Measurements from ENCODE around the gene DHRS11. TPM values are rescaled to one million over a fixed set of nuclear protein-coding genes. Genes with fewer than 3 reads are reported as not detected.

DHRS11 gene, protein sequence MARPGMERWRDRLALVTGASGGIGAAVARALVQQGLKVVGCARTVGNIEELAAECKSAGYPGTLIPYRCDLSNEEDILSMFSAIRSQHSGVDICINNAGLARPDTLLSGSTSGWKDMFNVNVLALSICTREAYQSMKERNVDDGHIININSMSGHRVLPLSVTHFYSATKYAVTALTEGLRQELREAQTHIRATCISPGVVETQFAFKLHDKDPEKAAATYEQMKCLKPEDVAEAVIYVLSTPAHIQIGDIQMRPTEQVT
- 10 to 100 TPM in 3 of 6 experiments, 1 to 10 TPM in 3; 5.1 to 13.6 (median 9.3) TPM for total RNA-seq
- long read RNA-seq, full-length matches to known transcripts = 4 of 4 reads
- long read RNA-seq, partial matches to known transcripts = 0 of 4 reads
- long read RNA-seq, other reads (novel, unspliced or antisense) = 0 of 4 reads

DNA sequence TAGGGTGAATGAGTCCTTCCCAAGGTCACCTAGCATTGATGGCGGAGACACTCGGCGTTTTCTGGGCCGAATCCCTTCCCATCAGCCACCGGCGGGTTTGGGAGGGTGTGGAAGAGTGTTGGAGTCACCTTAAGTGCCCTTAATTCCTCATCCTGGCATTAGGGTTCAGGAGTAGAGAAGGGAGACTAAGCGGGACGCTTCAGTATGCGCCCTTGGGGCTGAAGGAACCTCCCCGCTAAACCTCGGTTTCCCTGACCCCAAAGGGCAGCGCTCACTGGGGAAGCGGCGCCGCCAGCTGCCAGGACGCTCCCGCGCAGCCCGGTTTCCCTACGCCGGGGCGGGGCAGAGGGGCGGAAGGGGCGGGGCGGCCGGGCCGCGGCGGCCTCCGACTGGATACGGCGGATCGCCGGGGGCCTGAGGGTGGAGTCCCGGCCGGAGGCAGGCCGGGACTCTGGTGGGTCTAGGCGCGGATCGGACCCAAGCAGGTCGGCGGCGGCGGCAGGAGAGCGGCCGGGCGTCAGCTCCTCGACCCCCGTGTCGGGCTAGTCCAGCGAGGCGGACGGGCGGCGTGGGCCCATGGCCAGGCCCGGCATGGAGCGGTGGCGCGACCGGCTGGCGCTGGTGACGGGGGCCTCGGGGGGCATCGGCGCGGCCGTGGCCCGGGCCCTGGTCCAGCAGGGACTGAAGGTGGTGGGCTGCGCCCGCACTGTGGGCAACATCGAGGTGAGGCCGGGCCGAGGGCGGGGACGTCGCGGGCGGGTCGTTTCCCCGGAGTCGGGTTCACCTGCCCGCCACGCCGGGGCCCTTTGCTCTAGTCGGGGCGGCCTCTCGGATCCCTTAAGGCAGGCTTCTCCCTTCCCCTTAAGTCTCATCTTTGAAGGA is at the start of gene DHRS11:
Gene DHRS11 (plus strand): TSS at position 446 of the 882 bp plus-strand sequence. CDS start 131 bp downstream, at position 577.
- peaks cover 0 to 25% (median 14%) of the 10 kb centered on the region in 4 donors for H3K36me3 ChIP-seq
- ATAC-seq (peak; percentile 95 to 98 (median 98)), DNase-seq (peak; percentile 90)
- intact Hi-C loops (cut with DNase I) = loop anchor here (10.0 kb wide), 2 partner anchors 47 to 57 kb away; partner anchors contain the start of genes GGNBP2 (in 1 of the 2), MYO19 (in 1 of the 2) and PIGW (in 1 of the 2)
- TF ChIP-seq POLR2A (IDR thresholded peaks at IDR 0.05) = peak; percentile 29
- TF ChIP-seq, protein P1, sequence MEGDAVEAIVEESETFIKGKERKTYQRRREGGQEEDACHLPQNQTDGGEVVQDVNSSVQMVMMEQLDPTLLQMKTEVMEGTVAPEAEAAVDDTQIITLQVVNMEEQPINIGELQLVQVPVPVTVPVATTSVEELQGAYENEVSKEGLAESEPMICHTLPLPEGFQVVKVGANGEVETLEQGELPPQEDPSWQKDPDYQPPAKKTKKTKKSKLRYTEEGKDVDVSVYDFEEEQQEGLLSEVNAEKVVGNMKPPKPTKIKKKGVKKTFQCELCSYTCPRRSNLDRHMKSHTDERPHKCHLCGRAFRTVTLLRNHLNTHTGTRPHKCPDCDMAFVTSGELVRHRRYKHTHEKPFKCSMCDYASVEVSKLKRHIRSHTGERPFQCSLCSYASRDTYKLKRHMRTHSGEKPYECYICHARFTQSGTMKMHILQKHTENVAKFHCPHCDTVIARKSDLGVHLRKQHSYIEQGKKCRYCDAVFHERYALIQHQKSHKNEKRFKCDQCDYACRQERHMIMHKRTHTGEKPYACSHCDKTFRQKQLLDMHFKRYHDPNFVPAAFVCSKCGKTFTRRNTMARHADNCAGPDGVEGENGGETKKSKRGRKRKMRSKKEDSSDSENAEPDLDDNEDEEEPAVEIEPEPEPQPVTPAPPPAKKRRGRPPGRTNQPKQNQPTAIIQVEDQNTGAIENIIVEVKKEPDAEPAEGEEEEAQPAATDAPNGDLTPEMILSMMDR (IDR thresholded peaks at IDR 0.05) = peak in 2 of 4 donors; percentile 19 to 20
- 7% methylated on average over 9 of the region's 87 CpGs for WGBS (ENCODE audit: insufficient coverage, low coverage, low lambda C conversion rate, missing lambda C conversion rate)
- peak within 1 kb of the TSS in 1 of 3 donors; percentile 34 for H3K27ac ChIP-seq
- H3K4me3 ChIP-seq = peak within 1 kb of the TSS; percentile 85 to 90 (median 86)
- no peaks in the 10 kb centered on the region for H3K9me3 ChIP-seq
- no peaks in the 10 kb centered on the region for H3K27me3 ChIP-seq
- peaks cover 0 to 16% (median 4%) of the 10 kb centered on the region in 4 donors for H3K4me1 ChIP-seq

DNA sequence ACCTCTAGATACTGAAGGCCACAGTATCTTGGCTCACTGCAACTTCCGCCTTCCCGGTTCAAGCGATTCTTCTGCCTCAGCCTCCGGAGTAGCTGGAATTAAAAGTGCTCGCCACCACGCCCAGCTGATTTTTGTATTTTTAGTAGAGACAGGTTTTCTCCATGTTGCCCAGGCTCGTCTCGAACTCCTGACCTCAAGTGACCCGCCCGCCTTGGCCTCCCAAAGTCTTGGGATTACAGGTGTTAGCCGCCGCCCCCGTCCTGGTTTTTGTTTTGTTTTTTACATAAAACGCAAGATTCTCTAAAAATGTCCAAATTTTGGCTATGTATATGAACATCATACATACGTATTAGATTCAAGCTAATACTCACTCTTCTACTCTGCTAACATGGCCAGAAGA is 48.9 kb upstream of the DHRS11 start:
- DNase-seq = no peak
- ATAC-seq = no peak
- Histone ChIP-seq H3K4me3 (no peak overlapping the region), H3K27ac (no peak overlapping the region), H3K9me3 (no peaks in the 10 kb centered on the region), H3K4me1 (peaks cover 0 to 22% (median 10%) of the 10 kb centered on the region in 4 donors), H3K36me3 (no peaks in the 10 kb centered on the region), H3K27me3 (no peaks in the 10 kb centered on the region)
- 93% methylated on average over 14 of the region's 15 CpGs for WGBS (ENCODE audit: insufficient coverage, low coverage, low lambda C conversion rate, missing lambda C conversion rate)
- TF ChIP-seq POLR2A (IDR thresholded peaks at IDR 0.05) = no peak
- TF ChIP-seq, protein P1 (IDR thresholded peaks at IDR 0.05) = no peak
- intact Hi-C loops (cut with DNase I) = loop anchor here in 1 of 2 donors (10.0 kb wide), 1 partner anchor 52 kb away; the partner anchor contains the start of gene DHRS11

DNA sequence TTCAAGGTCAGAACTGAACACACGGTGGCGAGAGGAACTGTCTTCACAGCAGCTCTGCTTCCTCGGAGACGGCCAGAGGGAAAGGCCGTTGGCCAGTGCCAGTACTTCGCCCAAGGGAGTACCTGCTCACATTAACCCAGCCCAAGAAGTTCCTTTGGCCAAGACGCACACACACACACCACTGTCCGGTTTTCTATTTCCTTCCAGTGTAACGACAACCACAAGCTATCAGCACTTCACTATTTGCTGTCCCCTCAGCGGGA is 47.7 kb upstream of the DHRS11 start:
- Histone ChIP-seq H3K4me1 (peaks cover 0 to 34% (median 11%) of the 10 kb centered on the region in 4 donors), H3K27me3 (no peaks in the 10 kb centered on the region), H3K27ac (peak overlapping the region; percentile 92 to 98 (median 98)), H3K9me3 (no peaks in the 10 kb centered on the region), H3K4me3 (peak overlapping the region; percentile 92 to 98 (median 94)), H3K36me3 (no peaks in the 10 kb centered on the region)
- DNase-seq (peak; percentile 41 to 61 (median 57)), ATAC-seq (peak in 3 of 4 donors; percentile 1 to 4 (median 4))
- no peak for TF ChIP-seq POLR2A (IDR thresholded peaks at IDR 0.05)
- TF ChIP-seq, protein P1 (IDR thresholded peaks at IDR 0.05) = no peak
- intact Hi-C loops (cut with DNase I) = loop anchor here in 1 of 2 donors (10.0 kb wide), 1 partner anchor 51 kb away; the partner anchor contains the start of gene DHRS11
- 0% methylated on average over 9 of the region's 10 CpGs for WGBS (ENCODE audit: insufficient coverage, low coverage, low lambda C conversion rate, missing lambda C conversion rate)

DNA sequence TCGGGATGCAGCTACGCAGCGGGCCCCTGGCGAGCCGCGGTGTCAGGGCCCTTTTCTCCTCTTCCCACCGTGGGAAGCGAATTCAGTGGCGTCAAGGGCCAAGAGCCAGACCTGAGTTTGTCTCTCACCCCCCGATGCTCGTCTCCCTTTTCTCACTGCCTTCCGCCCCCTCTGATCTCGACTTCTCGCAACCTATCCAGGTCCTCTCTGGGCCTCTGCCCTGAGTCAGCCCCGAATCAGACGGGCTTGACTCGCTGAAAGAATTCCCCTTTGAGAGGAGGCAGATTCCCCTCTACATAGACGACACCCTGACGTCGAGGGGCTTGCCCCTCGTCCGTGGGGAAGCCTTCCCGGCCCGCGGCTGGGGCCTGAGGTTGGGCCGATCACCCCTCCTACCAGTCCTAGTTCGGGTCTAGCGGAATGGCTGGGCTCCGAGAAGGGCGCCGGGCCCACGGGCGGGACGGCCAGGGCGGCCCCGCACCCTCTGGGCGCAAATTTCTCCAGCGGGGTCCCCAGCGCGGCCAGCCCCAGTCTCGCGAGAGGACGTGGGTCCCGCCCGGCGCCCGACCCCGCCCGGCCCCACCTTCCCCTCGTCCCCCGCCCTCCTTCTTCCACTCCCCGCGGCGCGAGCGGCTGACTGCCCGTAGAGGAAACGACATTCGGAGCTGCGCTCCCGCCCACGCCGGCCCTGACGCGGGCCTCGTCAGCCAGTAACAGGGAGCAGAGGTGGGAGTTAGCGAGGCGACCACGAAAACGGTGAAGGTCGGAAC is 47.2 kb upstream of the DHRS11 start, which contains the start of gene GGNBP2:
Gene GGNBP2 (plus strand): TSS at position 613 of the 770 bp plus-strand sequence. CDS start 806 bp downstream, outside the sequence.
- Histone ChIP-seq H3K9me3 (no peaks in the 10 kb centered on the region), H3K4me1 (peaks cover 0 to 38% (median 11%) of the 10 kb centered on the region in 4 donors), H3K27me3 (no peaks in the 10 kb centered on the region), H3K4me3 (peak within 1 kb of the TSS; percentile 92 to 98 (median 94)), H3K36me3 (no peaks in the 10 kb centered on the region), H3K27ac (peak within 1 kb of the TSS; percentile 92 to 98 (median 98))
- TF ChIP-seq POLR2A (IDR thresholded peaks at IDR 0.05) = peak; percentile 85
- TF ChIP-seq, protein P1 (IDR thresholded peaks at IDR 0.05) = no peak
- intact Hi-C loops (cut with DNase I) = loop anchor here in 1 of 2 donors (10.0 kb wide), 1 partner anchor 50 kb away; the partner anchor contains the start of gene DHRS11
- ATAC-seq (peak; percentile 81 to 83 (median 82)), DNase-seq (peak; percentile 94 to 96 (median 96))
- WGBS (ENCODE audit: insufficient coverage, low coverage, low lambda C conversion rate, missing lambda C conversion rate) = under 1% methylated on average over 27 of the region's 71 CpGs
